Aorta (tissue), 5 donors: ENCODE results near the gene IL1RL2. TPM values are rescaled to one million over a fixed set of nuclear protein-coding genes. Genes with fewer than 3 reads are reported as not detected.

Source experiments
- ATAC-seq: fragments of 200-7000 bp; cut with Tn5 transposase; one replicate; pipeline ENCODE4 v1.9.1; 2022; ENCODE audit warnings: moderate library complexity; ENCODE audit not compliant: low FRiP score
- DNase-seq, 2 donors: peaks; one replicate each; pipeline ENCODE4 v3.0.0-alpha.2; 2020
- H3K27ac ChIP-seq, 2 donors: one replicate each; pipeline ENCODE4 v1.5.1; 2013; ENCODE audit warnings: low read length in 2 of 2, mild to moderate bottlenecking in 2 of 2, moderate library complexity in 2 of 2, control low read depth in 1 of 2, inconsistent platforms in 1 of 2, low read depth in 1 of 2
- H3K27me3 ChIP-seq, 2 donors: one replicate each; pipeline ENCODE4 v1.6.1; 2013; ENCODE audit warnings: control low read depth in 1 of 2, low read length in 1 of 2, mild to moderate bottlenecking in 1 of 2, moderate library complexity in 1 of 2; ENCODE audit not compliant: insufficient read depth in 2 of 2, control insufficient read depth in 1 of 2
- H3K36me3 ChIP-seq, 2 donors: one replicate each; pipeline ENCODE4 v1.6.1; 2013; ENCODE audit warnings: control low read depth in 1 of 2, low read length in 1 of 2, mild to moderate bottlenecking in 1 of 2; ENCODE audit not compliant: insufficient read depth in 2 of 2, control insufficient read depth in 1 of 2
- H3K4me1 ChIP-seq, 2 donors: one replicate each; pipeline ENCODE4 v1.6.1; 2013; ENCODE audit warnings: low read length in 2 of 2, control low read depth in 1 of 2, mild to moderate bottlenecking in 1 of 2, moderate library complexity in 1 of 2; ENCODE audit not compliant: insufficient read depth in 2 of 2, control insufficient read depth in 1 of 2
- H3K4me3 ChIP-seq, 2 donors: one replicate each; pipeline ENCODE4 v1.5.1; 2013; ENCODE audit warnings: low read length in 2 of 2, control low read depth in 1 of 2, mild to moderate bottlenecking in 1 of 2
- H3K9me3 ChIP-seq: one replicate; pipeline ENCODE4 v1.6.1; 2013; ENCODE audit warnings: mild to moderate bottlenecking, low read length; ENCODE audit not compliant: control insufficient read depth
- WGBS, 2 donors: extraction: QIAGEN DNeasy Blood & Tissue Kit; methylation state at CpG; one replicate each; pipeline ENCODE4 v1.1.7; 2013; 5-methylcytosine and 5-hydroxymethylcytosine counted together
- intact Hi-C, 2 donors: fragments of 100-400 bp; cut with DNase I; formaldehyde crosslinking; loops; one replicate each; pipeline versions ENCODE4 v1.14.2 to v1.15.0; 2022
- polyA plus RNA-seq, 2 donors: library from polyadenylated mRNA; stranded (reverse); fragments of 200-250 nt; gene quantifications; one replicate each; pipeline ENCODE4 v1.2.3, GENCODE V29; 2013
- total RNA-seq, 2 donors: library from RNA; stranded (reverse); fragmentation: NEBNext Ultra II Directional; extraction: Animal tissue kit (Norgen Biotek cat#: 25700); gene quantifications; one replicate each; pipeline ENCODE4 v1.2.1, GENCODE V29; 2021
- donor health status: healthy with polysubstance abuse.
- donor health status: Bipolar disorder and iron deficiency.
- donor health status: DM: no; HTN: no; CAD: no.
- donor health status: DM: no; HTN: no; CAD: no.
- donor health status: DM: yes; HTN: yes; CAD: no.

IL1RL2 gene
- total and polyA plus RNA-seq, 4 donors: 0.54 to 1.8 (median 0.54) TPM; not detected in 1

DNA sequence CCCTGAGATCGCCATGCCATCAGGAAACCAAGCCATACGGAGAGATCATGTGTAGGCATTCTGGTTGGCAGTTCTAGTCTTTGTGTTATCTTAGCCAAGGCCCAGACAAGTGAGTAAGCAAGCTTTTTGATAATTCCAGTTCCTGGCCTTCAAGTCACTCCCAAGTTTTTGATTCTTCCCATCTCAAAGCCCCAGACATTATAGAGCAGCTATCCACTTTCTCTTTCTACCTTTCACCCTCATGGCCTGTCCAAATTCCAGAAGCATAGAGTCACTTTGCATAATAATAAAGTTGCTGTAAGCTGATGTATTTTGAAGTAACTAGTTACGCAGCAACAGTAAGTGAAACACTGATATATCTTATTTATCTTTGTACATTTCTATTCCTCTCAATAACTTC lies 97.8 kb downstream of the IL1RL2 start:
- DNase-seq: no peak
- no peaks in the 10 kb centered on the region for H3K36me3 ChIP-seq
- no peak overlapping the region for H3K27ac ChIP-seq
- H3K9me3 ChIP-seq: peaks cover 1% of the 10 kb centered on the region
- WGBS, 2 donors: 83 to 89% methylated on average over 3 of the region's 3 CpGs
- no peaks in the 10 kb centered on the region for H3K27me3 ChIP-seq
- H3K4me1 ChIP-seq: no peaks in the 10 kb centered on the region
- intact Hi-C loops: no loop called here
- no peak overlapping the region for H3K4me3 ChIP-seq
- ATAC-seq: no peak

DNA sequence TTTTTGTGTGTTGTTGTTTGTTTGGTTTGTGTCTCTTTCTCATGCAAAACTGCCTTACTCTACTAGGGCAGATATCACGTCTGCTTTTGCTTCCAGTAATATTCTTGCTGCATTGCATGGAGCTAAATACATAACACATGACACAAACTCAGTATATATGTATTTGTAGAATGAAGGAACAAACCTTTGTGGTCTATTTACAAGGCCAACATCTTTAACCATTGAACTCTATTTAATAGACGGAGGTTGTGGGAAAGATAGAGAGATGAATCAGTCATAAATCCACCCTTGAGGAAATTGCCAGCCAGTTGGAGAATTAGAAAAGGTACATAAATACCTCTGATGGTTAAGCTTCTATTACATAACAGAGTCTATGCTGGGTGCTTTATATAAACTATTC lies 98.5 kb downstream of the IL1RL2 start:
- intact Hi-C loops: no loop called here
- Histone ChIP-seq H3K9me3 (peaks cover 1% of the 10 kb centered on the region), H3K4me1 (no peaks in the 10 kb centered on the region), H3K36me3 (no peaks in the 10 kb centered on the region), H3K27me3 (no peaks in the 10 kb centered on the region), H3K27ac (no peak overlapping the region), H3K4me3 (no peak overlapping the region)
- WGBS, 2 donors: 93 to 97% methylated on average over 2 of the region's 2 CpGs
- ATAC-seq: no peak
- no peak for DNase-seq

DNA sequence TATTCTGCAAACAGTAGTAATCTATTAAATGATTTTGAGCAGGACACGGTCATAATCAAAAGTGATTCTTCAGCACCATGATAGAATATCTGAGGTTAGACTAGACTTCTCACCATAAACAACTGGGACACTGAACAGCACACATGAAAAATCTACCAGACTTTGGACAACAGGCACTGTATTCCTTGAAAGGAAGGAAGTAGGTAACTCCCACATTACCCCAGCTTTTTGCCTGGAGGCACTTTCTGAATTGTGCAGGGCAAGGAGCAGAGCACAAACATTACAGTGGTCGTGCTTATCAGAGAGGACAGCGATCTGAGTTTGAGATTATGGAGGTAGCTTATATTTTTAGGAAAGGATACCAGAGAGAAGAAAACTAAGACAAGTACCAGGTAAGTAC lies 99.2 kb downstream of the IL1RL2 start:
- H3K36me3 ChIP-seq: no peaks in the 10 kb centered on the region
- WGBS, 2 donors: 75 to 80% methylated on average over 3 of the region's 3 CpGs
- ATAC-seq (no peak), DNase-seq (no peak)
- H3K27ac ChIP-seq: no peak overlapping the region
- no peak overlapping the region for H3K4me3 ChIP-seq
- H3K9me3 ChIP-seq: peaks cover 1% of the 10 kb centered on the region
- intact Hi-C loops: no loop called here
- no peaks in the 10 kb centered on the region for H3K27me3 ChIP-seq
- no peaks in the 10 kb centered on the region for H3K4me1 ChIP-seq

DNA sequence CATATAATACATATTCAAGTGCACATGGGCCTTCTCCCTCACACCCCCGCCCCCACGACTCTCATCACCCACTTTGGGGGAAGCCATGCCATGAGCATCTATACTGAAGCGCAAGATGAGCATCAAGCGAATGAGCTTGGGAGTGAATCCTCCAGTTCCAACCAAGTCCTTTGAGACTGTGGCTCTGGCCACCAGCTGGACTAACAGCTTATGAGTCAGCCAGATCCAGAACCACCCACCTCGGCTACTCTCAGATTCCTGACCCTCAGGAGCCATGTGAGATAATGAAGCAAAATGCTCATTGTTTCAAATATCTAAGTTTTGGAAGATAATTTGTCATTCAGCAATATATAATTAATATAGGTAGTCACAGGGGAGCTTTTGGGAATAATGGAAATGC lies 102.3 kb downstream of the IL1RL2 start:
- no peak overlapping the region for H3K27ac ChIP-seq
- H3K27me3 ChIP-seq: no peaks in the 10 kb centered on the region
- H3K4me3 ChIP-seq: no peak overlapping the region
- WGBS, 2 donors: 90 to 93% methylated on average over 5 of the region's 5 CpGs
- intact Hi-C loops: no loop called here
- no peak for ATAC-seq
- peaks cover 1% of the 10 kb centered on the region for H3K9me3 ChIP-seq
- H3K4me1 ChIP-seq: no peaks in the 10 kb centered on the region
- DNase-seq: no peak
- no peaks in the 10 kb centered on the region for H3K36me3 ChIP-seq

Other genes with a start within 250 kb of the IL1RL2 start
- 10 to 100 TPM in 1 of 2 donors, 1 to 10 TPM in 1; 3.3 to 38.3 TPM for gene IL1R2, start 195.1 kb upstream of the IL1RL2 start, total RNA-seq
- gene IL1R2, start 195.1 kb upstream of the IL1RL2 start, polyA plus RNA-seq: 1 to 10 TPM in 1 of 2 donors, under 1 TPM in 1; 0.97 to 9.3 TPM
- 100 to 1,000 TPM; 135 to 155 TPM for gene IL1R1, start 44.3 kb upstream of the IL1RL2 start, total RNA-seq
- 10 to 100 TPM; 47.0 to 49.6 TPM for gene IL1R1, start 44.3 kb upstream of the IL1RL2 start, polyA plus RNA-seq
- gene IL1RL1, start 124.5 kb downstream of the IL1RL2 start, total RNA-seq: 1 to 10 TPM; 7.4 to 8.1 TPM
- gene IL1RL1, start 124.5 kb downstream of the IL1RL2 start, polyA plus RNA-seq: 1 to 10 TPM; 2.5 to 6.9 TPM
- gene IL18R1, start 168.8 kb downstream of the IL1RL2 start, total RNA-seq: 10 to 100 TPM in 1 of 2 donors, 1 to 10 TPM in 1; 8.0 to 11.0 TPM
- 1 to 10 TPM in 1 of 2 donors, under 1 TPM in 1; 0.33 to 1.6 TPM for gene IL18R1, start 168.8 kb downstream of the IL1RL2 start, polyA plus RNA-seq
- 1 to 10 TPM; 1.9 to 6.3 TPM for gene IL18RAP, start 236.1 kb downstream of the IL1RL2 start, total RNA-seq
- under 1 TPM in 1 of 2 donors, not detected in 1; 0.63 TPM for gene IL18RAP, start 236.1 kb downstream of the IL1RL2 start, polyA plus RNA-seq